HEK293T (cell line): Measurements from ENCODE around the gene TYRO3.

ENCODE experiments used
- CTCF ChIA-PET: fragments of 350-600 bp; formaldehyde crosslinking; extraction: SDS; loops from one replicate; lab custom pipeline; 2021; ENCODE audit warnings: antibody characterized with exemption, inconsistent platforms; lab: Yijun Ruan, JAX
- POLR2A ChIA-PET: fragments of 350-600 bp; formaldehyde crosslinking; extraction: SDS; loops from one replicate; lab custom pipeline; 2020; ENCODE audit warnings: antibody characterized with exemption, inconsistent platforms; lab: Yijun Ruan, JAX
- DNase-seq: peaks from one replicate; pipeline ENCODE4 v3.0.0; 2012; ENCODE audit warnings: mixed read lengths; ENCODE audit errors: extremely low spot score
- ARNT ChIP-seq: fragments of 450-650 bp; IDR thresholded peaks from 2 replicates; pipeline ENCODE4 v1.6.1; 2017; ENCODE audit warnings: mild to moderate bottlenecking
- BHLHE40 ChIP-seq: fragments of 450-650 bp; IDR thresholded peaks from 2 replicates; pipeline ENCODE4 v1.6.1; 2016; ENCODE audit warnings: mild to moderate bottlenecking, moderate library complexity, borderline replicate concordance
- CTBP1 ChIP-seq: fragments of 450-650 bp; IDR thresholded peaks from 2 replicates; pipeline ENCODE4 v1.6.1; 2016; ENCODE audit warnings: borderline replicate concordance
- ELF4 ChIP-seq: fragments of 450-650 bp; IDR thresholded peaks from 2 replicates; pipeline ENCODE4 v1.6.1; 2017; ENCODE audit warnings: antibody characterized with exemption
- FOXA1 ChIP-seq: fragments of 450-650 bp; IDR thresholded peaks from 2 replicates; pipeline ENCODE4 v1.6.1; 2016; ENCODE audit warnings: mild to moderate bottlenecking
- FOXK2 ChIP-seq: fragments of 450-650 bp; IDR thresholded peaks from 2 replicates; pipeline ENCODE4 v1.6.1; 2016; ENCODE audit warnings: mild to moderate bottlenecking
- FOXM1 ChIP-seq: fragments of 450-650 bp; IDR thresholded peaks from 2 replicates; pipeline ENCODE4 v1.6.1; 2017; ENCODE audit warnings: mild to moderate bottlenecking, borderline replicate concordance
- HDGF ChIP-seq: fragments of 450-650 bp; IDR thresholded peaks from 2 replicates; pipeline ENCODE4 v1.6.1; 2017; ENCODE audit warnings: antibody characterized with exemption, borderline replicate concordance
- L3MBTL2 ChIP-seq: fragments of 450-650 bp; conservative IDR thresholded peaks from 2 replicates; pipeline ENCODE4 v1.6.1; 2016; ENCODE audit warnings: mild to moderate bottlenecking
- LEF1 ChIP-seq: fragments of 450-650 bp; IDR thresholded peaks from 2 replicates; pipeline ENCODE4 v1.6.1; 2017; ENCODE audit warnings: mild to moderate bottlenecking, borderline replicate concordance
- NFRKB ChIP-seq: fragments of 450-650 bp; IDR thresholded peaks from 2 replicates; pipeline ENCODE4 v1.6.1; 2016; ENCODE audit warnings: mild to moderate bottlenecking, moderate library complexity
- SP1 ChIP-seq: fragments of 450-650 bp; IDR thresholded peaks from 2 replicates; pipeline ENCODE4 v1.6.1; 2017
- SUZ12 ChIP-seq: fragments of 450-650 bp; IDR thresholded peaks from 2 replicates; pipeline ENCODE4 v1.6.1; 2016; ENCODE audit warnings: mild to moderate bottlenecking
- TARDBP ChIP-seq: fragments of 450-650 bp; IDR thresholded peaks from 2 replicates; pipeline ENCODE4 v1.6.1; 2016
- ZNF384 ChIP-seq: fragments of 450-650 bp; IDR thresholded peaks from 2 replicates; pipeline ENCODE4 v1.6.1; 2016
- TF ChIP-seq, protein P1 (sequence below): fragments of 450-650 bp; IDR thresholded peaks from 2 replicates; pipeline ENCODE4 v1.6.1; 2016

Gene TYRO3

DNA sequence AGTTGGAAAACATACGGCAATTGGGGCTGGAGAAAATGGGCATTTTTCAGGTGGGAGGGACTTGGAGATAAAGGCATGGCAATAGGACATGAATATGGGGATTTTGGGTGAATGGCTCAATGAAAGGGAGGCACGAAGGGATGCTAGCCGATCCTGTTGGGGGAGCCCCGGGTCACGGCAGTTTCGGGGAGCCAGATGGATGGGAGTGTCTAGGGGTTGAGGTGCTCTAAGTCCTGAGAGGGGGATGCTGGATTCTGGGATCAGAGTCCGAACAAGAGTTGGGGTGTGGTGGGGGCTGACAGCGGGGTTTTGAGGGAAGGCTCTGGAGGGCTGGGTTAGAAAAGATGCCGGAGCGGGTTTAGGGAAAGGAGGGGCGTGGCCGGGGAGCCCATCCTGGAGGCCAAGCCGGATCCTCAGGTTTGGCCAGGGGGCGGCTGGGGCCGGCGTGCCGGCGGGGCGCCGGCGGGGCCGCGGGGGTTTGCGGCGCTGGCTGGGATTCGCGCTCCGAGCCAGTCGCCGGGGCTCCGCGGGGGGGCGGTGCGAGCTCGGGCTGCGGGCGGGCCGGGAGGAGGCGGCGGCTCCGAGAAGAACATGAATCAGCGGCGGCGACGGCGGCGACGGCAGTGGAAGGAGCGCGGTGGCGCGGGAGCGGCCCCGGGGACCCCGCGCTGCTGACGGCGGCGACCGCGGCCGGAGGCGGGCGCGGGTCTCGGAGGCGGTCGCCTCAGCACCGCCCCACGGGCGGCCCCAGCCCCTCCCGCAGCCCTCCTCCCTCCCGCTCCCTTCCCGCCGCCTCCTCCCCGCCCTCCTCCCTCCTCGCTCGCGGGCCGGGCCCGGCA lies at the start of gene TYRO3:
Gene TYRO3 (plus strand): TSS at position 813 of the 839 bp plus-strand sequence. CDS start 46 bp downstream, outside the sequence.
- no peak for TF ChIP-seq FOXK2
- no peak for TF ChIP-seq ELF4
- TF ChIP-seq FOXM1, result no peak
- TF ChIP-seq ARNT, result no peak
- no peak for TF ChIP-seq ZNF384
- TF ChIP-seq SP1, result no peak
- TF ChIP-seq LEF1, result no peak
- no peak for TF ChIP-seq TARDBP
- no peak for TF ChIP-seq BHLHE40
- no peak for TF ChIP-seq L3MBTL2
- TF ChIP-seq, protein P1, sequence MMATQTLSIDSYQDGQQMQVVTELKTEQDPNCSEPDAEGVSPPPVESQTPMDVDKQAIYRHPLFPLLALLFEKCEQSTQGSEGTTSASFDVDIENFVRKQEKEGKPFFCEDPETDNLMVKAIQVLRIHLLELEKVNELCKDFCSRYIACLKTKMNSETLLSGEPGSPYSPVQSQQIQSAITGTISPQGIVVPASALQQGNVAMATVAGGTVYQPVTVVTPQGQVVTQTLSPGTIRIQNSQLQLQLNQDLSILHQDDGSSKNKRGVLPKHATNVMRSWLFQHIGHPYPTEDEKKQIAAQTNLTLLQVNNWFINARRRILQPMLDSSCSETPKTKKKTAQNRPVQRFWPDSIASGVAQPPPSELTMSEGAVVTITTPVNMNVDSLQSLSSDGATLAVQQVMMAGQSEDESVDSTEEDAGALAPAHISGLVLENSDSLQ, result no peak
- TF ChIP-seq SUZ12, result no peak
- ChIA-PET POLR2A (interaction anchor here (1.2 kb wide), 1 partner anchor 14 kb away, joined by 3 read pairs; no protein-coding TSS in a partner anchor), CTCF (interaction anchor here (0.6 to 1.1 kb wide), 8 partner anchors 10 to 365 kb away, joined by 3 to 6 read pairs (median 3); partner anchors contain the start of genes MAPKBP1 and RPAP1)
- DNase-seq, result peak; percentile 71

DNA sequence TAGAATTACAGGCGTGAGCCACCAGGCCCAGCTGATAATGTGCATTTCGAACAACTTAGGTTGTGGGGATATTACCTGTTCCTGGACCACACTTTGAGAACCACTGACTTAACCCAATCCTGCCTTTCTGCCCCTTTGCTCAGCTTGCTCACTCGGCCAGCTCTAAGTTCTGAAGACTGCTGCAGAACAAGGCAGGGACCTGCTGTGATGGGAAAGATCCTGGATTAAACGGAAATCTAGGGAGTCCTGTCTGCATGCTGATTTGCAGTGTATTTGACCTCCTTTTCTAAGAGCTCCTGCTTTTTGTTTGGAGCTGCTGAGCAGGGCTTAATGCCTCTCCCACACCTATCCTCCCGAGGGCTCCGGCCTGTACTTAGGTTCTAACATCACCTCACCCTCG lies 48.3 kb upstream of the TYRO3 start:
- POLR2A ChIA-PET, result interaction anchor here (2.4 kb wide), 1 partner anchor 33 kb away, joined by 6 read pairs; the partner anchor contains the start of gene RPAP1
- TF ChIP-seq SP1 (no peak), NFRKB (no peak), SUZ12 (no peak), FOXA1 (no peak), FOXM1 (no peak), BHLHE40 (no peak)
- CTCF ChIA-PET, result interaction anchor here (1.3 kb wide), 1 partner anchor 14 kb away, joined by 4 read pairs; no protein-coding TSS in a partner anchor
- no peak for DNase-seq

DNA sequence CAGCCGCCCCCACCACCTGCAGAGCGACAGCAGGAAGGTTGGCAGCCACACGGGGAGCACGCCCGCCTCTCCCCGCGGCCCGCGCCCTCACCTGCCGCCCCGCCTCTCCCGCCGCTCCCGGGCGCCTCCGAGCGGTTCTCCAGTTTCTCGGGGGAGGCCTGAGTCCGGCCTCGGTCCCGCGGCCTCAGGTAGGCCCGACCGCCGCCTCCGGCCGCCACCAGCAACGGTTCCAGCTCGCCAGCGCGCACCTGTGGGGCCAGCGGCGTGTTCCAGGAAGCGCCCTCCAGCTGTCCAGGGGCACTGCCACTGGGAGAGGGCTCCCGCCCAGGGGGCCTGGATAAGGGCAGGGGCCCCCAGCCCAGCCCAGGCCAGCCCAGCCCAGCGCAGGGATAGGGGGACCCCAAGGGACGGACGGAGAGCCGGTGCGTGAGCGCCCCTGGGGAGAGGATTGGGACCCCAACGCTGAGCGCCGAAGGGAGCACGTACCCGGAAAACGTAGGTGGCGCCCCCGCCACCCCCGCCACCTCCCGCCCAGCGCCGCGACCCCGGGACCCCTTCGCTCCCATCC lies 47.6 kb upstream of the TYRO3 start:
- CTCF ChIA-PET, result no interaction called here
- POLR2A ChIA-PET, result no interaction called here
- TF ChIP-seq FOXK2 (no peak), NFRKB (no peak), ZNF384 (no peak), FOXM1 (no peak), LEF1 (no peak), SUZ12 (no peak), L3MBTL2 (no peak), ARNT (no peak), HDGF (no peak), CTBP1 (no peak)
- TF ChIP-seq, protein P1, result no peak
- no peak for DNase-seq

- no peak for DNase-seq
- TF ChIP-seq TARDBP (no peak), BHLHE40 (no peak), FOXK2 (no peak), ZNF384 (no peak), SP1 (no peak)
- TF ChIP-seq, protein P1, result no peak
- POLR2A ChIA-PET, result no interaction called here
- CTCF ChIA-PET, result no interaction called here
Observed at GRCh38 chr15:41511899-41512369, 47.1 kb upstream of the TYRO3 start.

GRCh38 chr15:41512512-41512939 lies 46.5 kb upstream of the TYRO3 start:
- CTCF ChIA-PET, result no interaction called here
- DNase-seq, result no peak
- POLR2A ChIA-PET, result interaction anchor here (1.7 kb wide), 1 partner anchor 19 kb away, joined by 6 read pairs; the partner anchor contains the start of gene ITPKA
- no peak for TF ChIP-seq LEF1
- no peak for TF ChIP-seq SUZ12
- TF ChIP-seq L3MBTL2, result no peak
- no peak for TF ChIP-seq ELF4
- no peak for TF ChIP-seq FOXA1
- TF ChIP-seq NFRKB, result no peak
- TF ChIP-seq SP1, result no peak
- TF ChIP-seq FOXM1, result no peak
- TF ChIP-seq TARDBP, result no peak
- TF ChIP-seq ARNT, result no peak
- no peak for TF ChIP-seq ZNF384
- TF ChIP-seq, protein P1, result no peak
- no peak for TF ChIP-seq HDGF
- TF ChIP-seq FOXK2, result no peak
- TF ChIP-seq CTBP1, result no peak
- TF ChIP-seq BHLHE40, result no peak
